ENCODE data around the gene YBX2.

Gene YBX2

DNA sequence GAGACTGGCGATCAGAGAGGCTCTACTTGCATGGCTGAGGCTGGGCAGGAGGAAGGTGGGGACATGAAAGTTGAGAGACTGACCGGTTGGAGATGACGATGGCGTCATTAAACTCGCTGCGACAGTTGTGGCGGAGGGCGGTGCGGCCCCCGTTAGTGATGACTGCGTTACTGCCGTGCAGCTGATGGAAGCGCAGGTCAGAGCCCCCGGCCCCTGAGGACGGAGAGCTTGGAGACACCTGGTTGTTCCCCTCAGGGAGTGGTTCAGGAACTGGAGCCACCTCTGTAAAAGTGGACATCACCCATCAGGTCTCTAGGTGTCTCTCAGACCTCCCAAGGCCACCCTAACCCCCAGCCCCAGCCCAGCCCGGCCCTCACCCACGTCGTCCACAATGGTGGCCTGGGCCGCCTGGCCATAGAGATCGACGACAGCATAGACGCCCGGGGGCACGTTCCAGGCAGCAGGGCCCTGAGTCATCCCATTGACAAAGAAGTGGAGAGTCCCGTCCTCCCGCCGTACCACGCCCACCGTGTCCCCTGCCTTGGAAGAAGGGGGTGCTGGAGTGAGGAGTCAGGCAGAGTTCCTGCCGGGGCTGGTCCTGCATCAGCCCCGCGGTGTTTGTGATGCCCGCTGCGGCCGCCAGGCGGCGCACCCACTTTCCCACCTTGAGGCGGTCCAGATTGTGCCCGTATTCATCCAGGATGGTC lies 29.4 kb upstream of the YBX2 start:
- peak; percentile 49 to 56 for DNase-seq (ENCODE audit: low read depth in 2 of 2)

DNA sequence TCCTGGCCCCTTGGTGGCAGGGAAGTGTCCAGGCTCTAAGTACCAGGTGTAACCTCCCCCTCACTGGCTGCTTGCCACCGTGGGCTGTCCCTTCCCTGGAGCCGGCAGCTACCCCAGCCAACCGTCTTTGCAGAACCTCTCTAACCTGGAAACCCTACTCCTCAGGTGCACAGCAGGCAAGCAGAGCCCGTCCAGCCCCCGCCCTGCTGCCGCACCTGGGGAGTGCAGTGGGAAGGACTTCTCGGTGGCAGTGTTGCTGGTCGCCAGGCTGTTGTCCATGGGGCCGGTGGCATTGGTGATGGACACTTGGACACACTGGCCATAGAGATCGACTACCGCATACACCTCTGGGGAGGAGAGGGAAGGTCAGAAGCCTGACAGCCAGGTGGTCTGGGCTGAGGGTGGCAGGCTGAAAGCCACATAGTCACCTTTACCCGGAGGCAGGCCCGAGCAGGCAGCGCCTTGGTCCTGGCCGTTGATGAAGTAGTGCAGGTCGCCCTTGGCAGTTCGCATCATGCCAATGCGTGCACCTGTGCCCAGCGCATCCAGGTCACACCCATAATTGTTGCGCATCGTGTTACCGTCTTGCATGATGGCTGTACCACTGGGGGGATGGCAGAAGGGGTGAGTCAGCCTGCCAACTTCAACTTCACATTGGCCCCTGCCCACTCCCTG lies 28.2 kb upstream of the YBX2 start:
- DNase-seq (ENCODE audit: low read depth in 2 of 2): no peak

DNA sequence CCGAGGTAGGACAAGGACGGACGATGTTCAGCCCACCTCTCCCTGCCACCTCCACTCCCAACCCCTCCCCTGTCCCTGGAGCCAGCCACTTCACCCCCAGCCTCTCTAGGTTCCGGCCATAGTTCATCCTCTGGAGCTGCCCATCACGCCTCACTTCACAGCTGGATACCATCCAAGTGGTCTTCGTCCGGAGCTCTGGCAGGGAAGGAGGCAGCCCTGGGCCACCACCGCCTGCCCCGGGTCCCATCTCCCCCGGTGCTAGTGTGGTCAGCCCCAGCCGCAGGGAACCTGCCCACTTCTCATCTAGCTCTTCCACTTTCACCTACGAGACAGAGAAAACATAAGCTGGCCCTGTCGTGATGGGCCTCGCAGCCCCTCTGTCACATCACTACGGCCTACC lies 27.0 kb upstream of the YBX2 start:
- no peak for DNase-seq (ENCODE audit: low read depth in 2 of 2)

DNA sequence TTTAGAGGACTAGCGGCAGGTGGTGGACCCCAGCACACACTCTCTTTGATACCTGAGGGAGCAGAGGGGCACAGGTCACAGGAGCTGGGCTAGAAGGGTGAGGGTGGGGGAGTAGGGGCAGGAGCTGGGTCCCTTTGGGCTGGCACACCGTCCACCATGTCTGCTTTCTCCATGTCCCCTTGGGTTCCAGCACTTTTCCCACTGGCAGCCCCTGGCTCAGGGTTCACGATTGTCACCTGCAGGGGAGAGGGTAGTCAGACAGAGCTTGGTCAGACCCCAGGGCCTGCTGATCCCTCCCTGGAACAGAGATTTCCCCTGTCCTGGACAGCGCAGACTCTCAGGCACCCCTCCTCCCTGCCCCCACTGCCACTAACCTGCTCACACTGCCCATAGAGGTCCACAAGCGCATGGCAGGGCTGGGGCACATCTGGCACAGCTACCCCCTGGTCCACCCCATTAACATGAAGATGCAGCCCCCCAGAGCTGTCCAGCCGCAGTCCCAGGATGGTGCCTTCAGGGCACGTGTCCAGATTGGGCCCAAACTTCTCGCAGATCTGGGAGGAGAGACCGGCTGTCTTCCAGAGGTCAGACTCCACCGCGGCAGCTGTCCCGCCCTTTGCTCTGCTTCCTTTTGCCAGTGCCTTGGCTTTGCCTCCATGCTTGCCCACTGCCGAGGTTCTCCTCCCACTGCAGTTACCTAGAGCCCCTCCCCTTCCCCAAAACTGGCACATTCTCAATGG lies 23.9 kb upstream of the YBX2 start:
- DNase-seq (ENCODE audit: low read depth in 2 of 2): no peak

DNA sequence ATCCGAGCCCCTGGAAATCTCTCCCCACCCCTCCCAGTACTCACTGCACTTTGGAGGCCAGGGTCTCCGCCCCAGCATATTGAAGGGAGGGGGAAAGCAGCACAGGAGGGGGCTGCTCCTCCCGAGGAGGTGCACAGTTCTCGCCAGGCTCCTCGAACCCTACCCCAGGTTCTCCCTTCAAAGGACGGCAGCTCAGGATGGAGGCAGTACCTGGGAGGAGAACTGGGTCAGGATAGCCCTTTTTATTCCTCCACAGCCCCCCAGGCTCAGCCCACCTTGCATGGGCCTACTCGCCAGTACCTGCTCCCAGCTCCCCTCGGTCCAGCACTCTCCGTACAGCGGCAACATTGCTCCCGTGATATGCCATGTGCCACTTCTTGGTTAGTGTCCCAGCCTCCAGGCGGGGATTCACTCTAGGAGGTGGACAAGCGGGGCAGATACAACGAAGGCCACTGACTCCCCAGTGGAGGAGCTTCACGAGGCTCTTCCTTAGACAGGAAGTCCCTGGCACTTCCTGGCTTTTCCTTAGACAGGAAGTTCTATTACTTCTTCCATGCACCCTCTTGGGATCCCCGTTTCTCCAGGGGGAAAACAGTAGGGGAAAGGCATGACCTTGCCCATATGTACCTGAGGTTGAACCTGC lies 22.8 kb upstream of the YBX2 start:
- no peak for DNase-seq (ENCODE audit: low read depth in 2 of 2)

DNA sequence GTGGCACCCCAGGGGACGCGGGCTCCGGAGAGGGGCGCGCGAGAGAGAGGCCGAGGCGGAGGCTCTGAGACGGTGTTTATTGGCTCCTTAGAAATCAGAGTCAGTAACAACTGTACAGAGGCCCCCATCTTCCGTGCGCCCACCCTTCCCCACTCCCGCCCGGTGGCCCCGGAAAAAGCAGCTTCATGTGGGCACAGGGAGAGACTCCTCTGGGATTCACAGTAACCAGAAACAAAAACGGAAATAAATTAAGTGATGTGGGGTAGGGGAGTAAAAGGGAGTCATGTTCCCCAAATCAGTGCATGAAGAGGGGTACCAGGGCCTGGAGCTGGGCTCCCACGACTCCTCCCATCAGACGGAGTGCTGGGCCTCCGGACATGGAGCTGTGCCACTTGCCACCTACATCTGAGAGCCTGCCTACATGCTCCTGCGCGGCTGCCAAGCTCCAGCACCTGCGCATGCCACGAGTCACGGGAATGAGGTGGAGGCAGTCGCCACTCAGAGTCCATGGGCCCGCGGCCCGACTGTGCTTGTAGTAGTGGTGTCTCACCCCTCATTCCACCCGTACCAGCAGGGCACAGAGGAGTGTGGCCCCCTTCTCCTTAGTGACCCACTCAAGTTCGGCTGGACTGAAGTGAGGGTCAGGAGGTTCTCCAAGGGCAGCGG lies 21.3 kb upstream of the YBX2 start:
- no peak for DNase-seq (ENCODE audit: low read depth in 2 of 2)

DNA sequence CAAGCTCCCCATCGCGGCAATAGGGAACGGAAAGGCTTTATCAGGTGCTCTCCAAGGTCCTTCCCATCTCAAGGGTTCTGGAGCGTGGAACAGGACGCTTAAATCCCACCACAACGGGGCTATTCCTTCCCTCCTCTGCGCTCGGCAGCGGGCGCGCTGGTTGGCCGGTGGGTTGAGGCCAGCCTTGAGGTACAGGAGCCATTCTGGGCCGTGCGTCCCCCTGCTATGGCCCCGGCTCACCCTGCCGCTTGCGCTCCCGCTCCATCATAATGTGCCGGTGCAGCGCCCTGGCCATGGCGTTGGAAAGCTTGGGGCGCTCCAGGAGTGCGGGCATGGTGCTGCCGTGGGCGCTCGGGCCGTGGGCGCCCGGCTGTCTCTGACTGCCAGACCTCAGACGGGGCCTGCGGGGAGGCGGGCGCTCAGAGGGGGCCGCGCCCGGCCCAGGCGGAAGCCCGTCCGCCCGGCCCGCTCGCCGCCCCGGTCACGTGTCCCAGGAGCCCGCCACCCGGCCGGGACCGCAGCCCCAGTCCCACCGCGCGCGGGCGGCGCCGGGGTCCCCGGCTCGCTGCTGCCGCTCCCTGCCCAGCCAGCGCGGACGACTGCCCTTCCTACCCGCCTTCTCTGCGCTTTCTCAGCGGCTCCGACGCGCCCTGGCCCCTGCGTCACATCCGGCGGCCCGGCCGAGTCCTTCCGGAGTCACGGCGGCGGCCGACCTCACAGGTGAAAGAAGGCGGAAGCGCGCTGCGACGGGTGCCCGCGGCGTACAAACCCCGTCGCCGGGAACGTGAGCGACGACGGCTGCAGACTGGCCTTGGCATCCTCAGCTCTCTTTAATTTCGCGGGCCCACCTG lies 20.5 kb upstream of the YBX2 start, which contains the start of gene GPS2:
GPS2 (minus strand) TSS at position 642 of the 851 bp plus-strand sequence; CDS start at position 334, 308 bp downstream.
- DNase-seq (ENCODE audit: low read depth in 2 of 2): peak; percentile 86 to 92

DNA sequence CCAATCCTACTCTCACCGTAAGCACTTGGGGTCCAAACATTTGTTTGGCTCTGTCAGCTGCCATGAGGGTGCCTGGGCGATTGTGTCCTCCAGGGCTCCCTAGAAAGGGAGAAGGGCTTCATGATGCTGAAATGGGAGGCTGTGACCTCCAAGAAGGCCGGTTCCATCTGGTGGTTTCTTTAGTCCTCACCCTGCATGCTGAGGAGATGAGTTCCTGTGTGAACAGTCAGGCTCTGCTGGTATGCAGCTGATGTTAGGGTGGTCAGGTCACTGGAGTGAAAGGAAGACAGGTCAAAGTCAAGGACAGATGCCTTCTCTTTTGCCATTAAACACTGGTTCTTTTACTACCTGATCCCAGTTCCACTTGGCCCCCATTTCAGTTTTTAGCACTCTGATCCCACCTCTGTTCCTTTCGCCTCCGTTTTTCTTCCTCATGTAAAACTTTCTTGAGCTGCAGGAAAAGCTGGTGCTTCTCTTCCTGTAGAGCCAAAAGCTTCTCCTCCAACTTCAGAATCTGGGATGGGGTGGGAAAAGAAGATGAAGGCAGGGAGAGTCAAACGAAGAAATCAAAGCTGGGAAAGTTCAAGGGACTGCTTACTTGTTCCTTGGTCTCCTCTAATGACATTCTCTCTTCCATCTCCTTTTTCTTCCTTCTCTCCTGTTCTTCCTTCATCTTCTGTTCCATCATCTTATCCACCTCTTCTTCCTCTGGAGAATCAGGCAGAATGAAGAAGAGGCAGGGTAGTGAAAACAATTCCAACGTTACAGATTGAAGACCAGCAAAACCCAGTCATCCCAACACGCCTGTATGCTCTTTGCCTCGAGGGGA lies 19.7 kb upstream of the YBX2 start:
- no peak for DNase-seq (ENCODE audit: low read depth in 2 of 2)

DNA sequence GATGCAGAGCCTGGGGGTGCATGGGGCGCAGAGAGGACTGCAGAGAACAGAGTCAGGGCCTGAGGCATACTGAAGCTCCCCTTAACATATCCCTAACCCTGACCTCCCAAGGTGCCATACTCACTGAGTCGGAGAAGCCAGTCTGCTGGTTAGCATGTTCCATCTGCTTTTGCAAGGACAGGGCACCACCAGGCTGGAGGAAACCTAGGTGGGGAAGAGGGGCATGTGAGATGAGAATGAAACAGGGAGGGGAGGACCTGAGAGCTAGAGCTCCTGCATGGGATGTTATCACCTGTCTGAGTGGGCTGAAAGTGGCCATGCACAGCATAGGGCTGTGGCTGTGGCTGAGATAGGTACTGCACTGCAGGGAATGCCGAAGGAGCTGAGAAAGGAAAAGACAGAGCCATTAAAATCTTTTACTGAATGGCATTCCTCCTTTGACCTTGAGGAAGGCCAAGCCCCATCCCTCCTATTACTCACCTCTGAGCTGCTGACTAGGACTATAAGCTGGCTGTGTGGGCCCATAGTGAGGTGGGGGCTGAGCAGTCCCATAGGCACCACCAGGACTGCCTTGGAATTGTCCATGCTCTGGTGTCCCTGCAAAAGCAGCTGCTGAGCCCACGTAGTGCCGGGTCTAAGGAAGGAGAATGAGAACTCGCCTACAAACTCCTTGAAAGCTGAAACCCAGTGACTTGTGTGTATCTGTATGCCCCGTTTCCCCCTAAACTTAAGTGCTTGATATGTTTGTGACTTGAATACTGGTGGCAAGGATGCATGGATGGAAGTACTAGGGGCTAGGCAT lies 18.9 kb upstream of the YBX2 start:
- DNase-seq (ENCODE audit: low read depth in 2 of 2): no peak

DNA sequence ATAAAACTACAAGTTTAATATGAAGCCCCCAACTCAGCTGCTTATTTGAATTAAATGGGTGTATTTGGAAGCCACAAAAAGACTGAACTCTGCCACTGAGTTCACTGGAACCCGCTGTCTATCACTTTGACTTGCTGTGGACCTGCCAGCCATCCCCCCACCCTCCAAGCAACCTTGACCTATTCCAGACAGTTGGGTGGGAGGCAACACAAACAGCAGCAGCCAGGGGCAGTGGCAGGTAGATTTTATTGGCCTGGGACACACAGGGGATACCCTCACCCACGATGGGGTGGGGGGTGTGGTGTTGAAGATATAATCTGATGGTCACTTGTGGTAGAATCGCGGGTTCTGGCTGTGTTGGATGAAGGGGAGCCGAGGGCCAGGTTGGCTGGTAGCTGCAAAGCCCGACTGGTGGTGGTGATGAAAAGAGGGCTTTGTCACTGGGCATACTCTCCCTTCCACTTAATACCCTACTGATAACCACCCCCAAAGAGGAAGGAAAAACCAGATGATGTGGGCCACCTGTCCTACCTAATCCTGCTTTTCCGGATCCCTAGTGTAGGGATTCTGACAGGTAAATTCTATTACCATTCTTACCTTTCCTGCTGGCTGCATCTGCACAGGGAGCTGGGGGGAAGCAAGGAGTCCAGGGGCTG lies 18.1 kb upstream of the YBX2 start:
- DNase-seq (ENCODE audit: low read depth in 2 of 2): no peak

DNA sequence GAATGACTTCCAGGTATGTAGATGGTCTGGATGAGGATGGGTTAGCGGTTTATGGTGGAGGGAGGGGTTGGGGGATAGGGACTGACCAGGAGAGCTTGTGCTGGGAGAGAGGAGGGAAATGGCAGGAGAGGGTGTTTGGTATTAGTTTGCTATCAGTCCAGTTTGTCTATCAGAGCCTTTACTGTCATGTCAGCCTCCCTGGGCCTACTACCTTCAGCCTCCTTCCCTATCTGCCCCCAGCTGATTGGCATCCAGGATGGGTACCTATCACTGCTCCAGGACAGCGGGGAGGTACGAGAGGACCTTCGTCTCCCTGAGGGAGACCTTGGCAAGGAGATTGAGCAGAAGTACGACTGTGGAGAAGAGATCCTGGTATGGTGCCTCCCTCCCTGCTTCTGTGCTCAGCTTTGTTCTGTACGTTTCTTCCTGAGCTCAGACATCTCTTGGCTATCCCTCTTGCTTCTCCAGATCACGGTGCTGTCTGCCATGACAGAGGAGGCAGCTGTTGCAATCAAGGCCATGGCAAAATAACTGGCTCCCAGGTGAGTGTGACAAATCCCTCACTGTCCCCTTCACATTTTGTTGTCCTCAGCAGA lies 16.8 kb upstream of the YBX2 start:
- DNase-seq (ENCODE audit: low read depth in 2 of 2): no peak

DNA sequence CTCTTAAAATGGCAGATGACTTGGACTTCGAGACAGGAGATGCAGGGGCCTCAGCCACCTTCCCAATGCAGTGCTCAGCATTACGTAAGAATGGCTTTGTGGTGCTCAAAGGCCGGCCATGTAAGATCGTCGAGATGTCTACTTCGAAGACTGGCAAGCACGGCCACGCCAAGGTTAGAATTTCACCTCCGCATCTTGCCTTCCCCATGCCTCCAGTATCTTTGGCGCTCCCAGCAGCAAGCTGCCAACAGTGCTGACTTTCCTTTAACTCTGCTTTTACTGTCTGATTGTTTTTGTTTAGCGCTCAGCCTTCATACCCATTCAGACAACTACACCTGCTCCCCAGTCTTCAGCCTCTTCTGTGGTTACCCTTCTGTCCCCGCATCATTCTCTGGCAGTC lies 15.2 kb upstream of the YBX2 start:
- DNase-seq (ENCODE audit: low read depth in 2 of 2): no peak

DNA sequence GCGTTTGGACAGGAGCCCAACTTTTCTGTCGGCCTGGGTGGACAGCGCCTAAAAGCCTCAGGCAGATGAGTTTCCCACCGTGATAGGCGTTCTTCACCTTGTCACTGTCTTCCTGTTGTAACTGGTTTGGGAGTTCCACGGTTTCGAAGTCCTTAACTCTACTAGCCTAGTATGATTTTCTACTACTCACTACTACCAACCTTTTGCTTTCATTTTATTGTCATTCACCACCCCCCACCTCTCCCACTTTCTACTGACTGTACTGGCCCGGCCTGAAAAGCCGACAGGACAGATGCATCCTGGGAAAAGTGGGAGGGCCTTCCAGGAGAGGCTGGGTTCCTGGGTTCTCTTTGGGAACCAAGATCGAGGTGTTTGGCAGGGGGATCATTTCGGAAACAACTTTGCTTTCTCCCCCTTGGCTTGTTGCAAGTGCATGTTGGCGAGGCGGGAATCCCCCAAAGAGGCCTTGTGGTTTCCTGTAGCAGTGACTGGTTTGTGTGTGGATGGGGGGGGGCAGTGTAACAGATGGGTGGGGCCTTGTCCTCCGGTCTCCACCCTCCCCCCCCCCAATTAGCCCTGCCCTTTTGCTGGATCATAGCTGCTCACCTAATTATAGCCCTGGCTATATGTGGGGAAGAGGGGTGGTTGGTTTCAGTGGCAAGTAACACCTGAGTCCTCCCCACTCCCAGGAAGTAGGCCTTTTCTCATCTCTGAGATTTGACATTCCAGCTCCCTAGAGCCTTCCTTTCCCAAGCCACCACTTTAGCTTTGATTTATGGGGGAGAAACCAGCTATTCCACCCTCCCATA lies 14.4 kb upstream of the YBX2 start:
- peak; percentile 66 to 75 for DNase-seq (ENCODE audit: low read depth in 2 of 2)

DNA sequence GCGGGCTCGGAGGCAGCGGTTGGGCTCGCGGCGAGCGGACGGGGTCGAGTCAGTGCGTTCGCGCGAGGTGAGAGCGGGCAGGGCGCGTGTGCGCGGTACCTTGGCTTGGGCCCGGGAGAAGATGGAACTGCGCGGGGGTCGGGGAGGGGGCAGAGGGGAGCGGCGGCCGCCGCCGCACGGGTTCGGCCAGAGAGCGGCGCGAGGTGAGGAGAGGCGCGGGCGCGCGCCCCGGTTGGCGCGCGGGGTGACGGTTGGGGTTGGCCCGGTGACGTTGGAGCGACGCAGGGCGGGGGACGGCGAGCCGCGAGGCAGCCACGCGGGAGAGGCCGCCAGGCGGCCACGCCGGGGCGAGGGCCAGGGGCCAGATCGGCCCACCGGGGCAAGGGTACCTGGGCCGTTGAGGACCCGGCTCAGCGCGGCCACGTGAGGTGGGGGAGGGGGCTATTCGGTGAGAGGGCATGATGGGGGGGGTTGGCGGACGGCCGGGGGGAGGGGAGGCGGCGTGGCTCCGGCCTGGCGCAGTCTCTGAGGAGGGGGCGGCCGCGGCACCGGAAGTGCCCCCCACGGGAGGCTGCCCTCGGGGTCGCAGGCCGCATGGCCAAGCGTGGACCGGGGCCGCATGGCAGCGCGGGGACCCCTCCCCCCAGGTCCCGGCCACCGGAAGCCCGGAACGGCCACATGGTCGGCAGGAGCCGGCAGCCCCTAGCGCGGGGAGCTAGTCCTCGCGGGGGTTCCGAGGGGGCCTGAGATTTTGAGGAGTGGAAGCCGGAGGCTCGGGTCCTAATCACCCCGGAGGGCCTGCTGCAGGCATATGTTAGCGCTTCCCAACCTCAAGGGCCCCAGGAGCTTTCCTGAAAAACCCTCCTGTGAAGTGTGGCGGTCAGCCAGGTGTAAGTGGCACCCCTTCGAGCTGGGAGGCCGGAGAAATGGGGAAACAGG lies 13.5 kb upstream of the YBX2 start:
- DNase-seq (ENCODE audit: low read depth in 2 of 2): peak in 1 of 2 donors; percentile 27

DNA sequence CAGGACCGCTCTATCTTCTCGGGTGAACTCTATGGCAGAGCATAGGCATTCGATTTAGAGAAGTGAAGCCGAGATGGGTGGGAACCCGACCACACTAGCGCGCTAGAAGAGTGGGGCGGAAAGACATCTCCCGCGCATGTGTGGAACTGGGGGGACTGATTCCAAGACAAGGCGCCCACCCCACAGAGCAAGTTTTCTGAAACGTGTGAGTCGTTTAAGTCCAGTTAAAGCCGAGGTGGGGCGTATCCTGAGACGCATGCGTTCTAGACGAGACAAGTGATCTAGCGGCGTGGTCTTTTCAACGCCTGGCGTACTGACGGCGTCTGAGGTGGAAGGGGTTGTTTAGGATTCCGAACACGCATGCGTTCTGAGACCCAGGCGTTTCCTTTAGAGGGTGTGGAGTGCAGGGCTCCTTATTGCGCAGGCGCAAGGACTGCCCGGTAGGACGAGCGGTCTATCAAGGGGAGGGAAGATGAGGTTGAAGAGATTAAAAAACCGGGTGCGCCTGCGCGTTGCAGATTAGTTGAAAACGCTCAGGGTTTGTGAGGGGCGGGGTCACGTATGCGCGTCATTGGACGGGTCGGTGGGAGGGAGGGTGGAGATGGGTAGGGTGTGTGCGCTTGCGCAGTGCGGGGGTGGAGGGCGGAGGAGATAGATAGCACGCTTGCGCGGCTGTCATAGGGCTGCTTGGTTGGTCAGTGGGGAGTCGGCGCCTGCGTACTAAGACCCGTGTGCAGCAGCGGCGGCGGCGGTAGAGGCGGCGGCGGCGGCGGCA lies 12.7 kb upstream of the YBX2 start, which contains the start of gene EIF5A:
EIF5A (plus strand) TSS at position 718 of the 775 bp plus-strand sequence. CDS start 2,008 bp downstream, outside the sequence.
- peak; percentile 100 for DNase-seq (ENCODE audit: low read depth in 2 of 2)

Measured in activated CD4-positive, alpha-beta T cell treated with anti-CD3 and anti-CD28 coated beads for 24 hours (primary cell).